Activated CD4-positive, alpha-beta memory T cell treated with anti-CD3 and anti-CD28 coated beads for 36 hours (primary cell): Measurements from ENCODE around the gene ZNF638. TPM values are rescaled to one million over a fixed set of nuclear protein-coding genes. Genes with fewer than 3 reads are reported as not detected.
A peak's percentile ranks its signal among the peaks of the same experiment; 100 is the strongest.

Experiments
- CTCF ChIA-PET: fragments of 350-600 bp; sonication (Branson Sonifier 250); formaldehyde crosslinking; loops from one replicate; lab custom pipeline; 2021; ENCODE audit warnings: antibody characterized with exemption, inconsistent platforms; lab: Charles Lee
- POLR2A ChIA-PET: fragments of 350-600 bp; sonication (Branson Sonifier 250); formaldehyde crosslinking; loops from one replicate; lab custom pipeline; 2021; ENCODE audit warnings: antibody characterized with exemption; lab: Charles Lee
- DNase-seq: peaks from one replicate; pipeline ENCODE4 v3.0.0-alpha.2; 2020
- H3K27ac Mint-ChIP-seq: one replicate; pipeline ENCODE4 v1.8.0; 2021; ENCODE audit warnings: mixed read lengths
- H3K27me3 Mint-ChIP-seq: one replicate; pipeline ENCODE4 v1.8.0; 2021; ENCODE audit warnings: mixed read lengths
- H3K36me3 Mint-ChIP-seq: one replicate; pipeline ENCODE4 v1.8.0; 2021; ENCODE audit warnings: mixed read lengths
- H3K4me1 Mint-ChIP-seq: one replicate; pipeline ENCODE4 v1.8.0; 2021; ENCODE audit warnings: low read depth, mixed read lengths
- H3K4me3 Mint-ChIP-seq: one replicate; pipeline ENCODE4 v1.8.0; 2021; ENCODE audit warnings: mild to moderate bottlenecking, mixed read lengths
- H3K9me3 Mint-ChIP-seq: one replicate; pipeline ENCODE4 v1.8.0; 2021; ENCODE audit warnings: mixed read lengths
- intact Hi-C: fragments of 100-400 bp; cut with micrococcal nuclease; formaldehyde crosslinking; loops from one replicate; pipeline ENCODE4 v1.15.1; 2023
- total RNA-seq, 2 experiments: library from RNA; stranded (reverse); gene quantifications; one replicate each; pipeline ENCODE4 v1.2.3, GENCODE V29; 2021

The ZNF638 gene
- 10 to 100 TPM; 74.2 to 87.4 TPM for total RNA-seq

- ChIA-PET POLR2A (interaction anchor here (0.7 to 2.3 kb wide), 5 partner anchors 21 to 261 kb away, joined by 3 to 10 read pairs (median 5); partner anchors contain the start of gene PAIP2B), CTCF (interaction anchor here (0.6 to 3.4 kb wide), 28 partner anchors 11 to 1707 kb away, joined by 3 to 30 read pairs (median 4); partner anchors contain the start of gene PAIP2B)
- intact Hi-C loops, result loop anchor here (1.0 kb wide), 2 partner anchors 105 to 264 kb away; partner anchors contain the start of genes NAGK and PAIP2B
These were observed at the start of gene ZNF638 for GRCh38 chr2:71331581-71332434. ZNF638 (plus strand) TSS chr2:71331782; CDS start chr2:71348955, 17,173 bp downstream.

GRCh38 chr2:71281950-71282349, 49.6 kb upstream of the ZNF638 start:
- Mint-ChIP-seq H3K27me3 (peaks cover 56% of the 10 kb centered on the region), H3K4me1 (peaks cover 10% of the 10 kb centered on the region), H3K27ac (no peak overlapping the region), H3K4me3 (no peak overlapping the region), H3K9me3 (no peaks in the 10 kb centered on the region), H3K36me3 (no peaks in the 10 kb centered on the region)
- intact Hi-C loops, result no loop called here
- ChIA-PET CTCF (interaction anchor here (1.1 to 1.5 kb wide), 2 partner anchors 18 to 227 kb away, joined by 3 to 4 read pairs; no protein-coding TSS in a partner anchor), POLR2A (interaction anchor here (0.6 kb wide), 1 partner anchor 46 kb away, joined by 3 read pairs; no protein-coding TSS in a partner anchor)
- no peak for DNase-seq

More at GRCh38 chr2:71331581-71332434, at the start of gene ZNF638:
- peaks cover 2% of the 10 kb centered on the region for H3K27me3 Mint-ChIP-seq
- no peaks in the 10 kb centered on the region for H3K9me3 Mint-ChIP-seq
- H3K36me3 Mint-ChIP-seq, result peaks cover 14% of the 10 kb centered on the region
- peaks cover 31% of the 10 kb centered on the region for H3K4me1 Mint-ChIP-seq
- peak; percentile 94 for DNase-seq
- peak within 1 kb of the TSS; percentile 94 for H3K4me3 Mint-ChIP-seq
- H3K27ac Mint-ChIP-seq, result peak within 1 kb of the TSS; percentile 93

- Mint-ChIP-seq H3K27ac (no peak overlapping the region), H3K4me1 (peaks cover 5% of the 10 kb centered on the region), H3K9me3 (no peaks in the 10 kb centered on the region), H3K36me3 (no peaks in the 10 kb centered on the region), H3K27me3 (peaks cover 54% of the 10 kb centered on the region), H3K4me3 (no peak overlapping the region)
- POLR2A ChIA-PET, result interaction anchor here (0.6 kb wide), 1 partner anchor 47 kb away, joined by 3 read pairs; no protein-coding TSS in a partner anchor
- DNase-seq, result no peak
- CTCF ChIA-PET, result interaction anchor here (1.5 kb wide), 1 partner anchor 226 kb away, joined by 3 read pairs; no protein-coding TSS in a partner anchor
- intact Hi-C loops, result no loop called here
These were observed 49.1 kb upstream of the ZNF638 start for GRCh38 chr2:71282493-71282892.

- Mint-ChIP-seq H3K4me3 (no peak overlapping the region), H3K9me3 (no peaks in the 10 kb centered on the region), H3K27me3 (peaks cover 47% of the 10 kb centered on the region), H3K4me1 (no peaks in the 10 kb centered on the region), H3K27ac (no peak overlapping the region), H3K36me3 (no peaks in the 10 kb centered on the region)
- intact Hi-C loops, result no loop called here
- CTCF ChIA-PET, result no interaction called here
- POLR2A ChIA-PET, result no interaction called here
- DNase-seq, result no peak
These were observed 48.5 kb upstream of the ZNF638 start for GRCh38 chr2:71283131-71283530.

GRCh38 chr2:71285706-71286105, 45.9 kb upstream of the ZNF638 start:
- H3K36me3 Mint-ChIP-seq, result no peaks in the 10 kb centered on the region
- H3K27ac Mint-ChIP-seq, result no peak overlapping the region
- intact Hi-C loops, result no loop called here
- ChIA-PET CTCF (no interaction called here), POLR2A (no interaction called here)
- no peak for DNase-seq
- no peaks in the 10 kb centered on the region for H3K9me3 Mint-ChIP-seq
- peaks cover 31% of the 10 kb centered on the region for H3K27me3 Mint-ChIP-seq
- H3K4me1 Mint-ChIP-seq, result no peaks in the 10 kb centered on the region
- no peak overlapping the region for H3K4me3 Mint-ChIP-seq

- Mint-ChIP-seq H3K27me3 (peaks cover 10% of the 10 kb centered on the region), H3K27ac (no peak overlapping the region), H3K9me3 (no peaks in the 10 kb centered on the region), H3K36me3 (no peaks in the 10 kb centered on the region), H3K4me3 (no peak overlapping the region), H3K4me1 (no peaks in the 10 kb centered on the region)
- no peak for DNase-seq
- POLR2A ChIA-PET, result no interaction called here
- CTCF ChIA-PET, result interaction anchor here (0.6 to 1.2 kb wide), 3 partner anchors 40 to 219 kb away, joined by 3 to 4 read pairs (median 4); partner anchors contain the start of gene ZNF638
- intact Hi-C loops, result loop anchor here (10.0 kb wide), 2 partner anchors 137 to 267 kb away; no protein-coding TSS in a partner anchor
These were observed 40.2 kb upstream of the ZNF638 start for GRCh38 chr2:71291398-71291797.

- H3K4me1 Mint-ChIP-seq, result no peaks in the 10 kb centered on the region
- no peak overlapping the region for H3K27ac Mint-ChIP-seq
- peaks cover 10% of the 10 kb centered on the region for H3K27me3 Mint-ChIP-seq
- H3K9me3 Mint-ChIP-seq, result no peaks in the 10 kb centered on the region
- no peak for DNase-seq
- POLR2A ChIA-PET, result no interaction called here
- CTCF ChIA-PET, result interaction anchor here (1.2 kb wide), 1 partner anchor 218 kb away, joined by 4 read pairs; no protein-coding TSS in a partner anchor
- H3K4me3 Mint-ChIP-seq, result no peak overlapping the region
- intact Hi-C loops, result loop anchor here (10.0 kb wide), 2 partner anchors 137 to 267 kb away; no protein-coding TSS in a partner anchor
- no peaks in the 10 kb centered on the region for H3K36me3 Mint-ChIP-seq
These were observed 39.4 kb upstream of the ZNF638 start for GRCh38 chr2:71292159-71292558.

- Mint-ChIP-seq H3K4me3 (no peak overlapping the region), H3K9me3 (no peaks in the 10 kb centered on the region), H3K4me1 (no peaks in the 10 kb centered on the region), H3K27me3 (peaks cover 6% of the 10 kb centered on the region), H3K36me3 (no peaks in the 10 kb centered on the region), H3K27ac (no peak overlapping the region)
- intact Hi-C loops, result loop anchor here (1.0 to 10.0 kb wide), 3 partner anchors 144 to 274 kb away; no protein-coding TSS in a partner anchor
- ChIA-PET POLR2A (no interaction called here), CTCF (interaction anchor here (0.7 to 4.5 kb wide), 28 partner anchors 9 to 1281 kb away, joined by 3 to 195 read pairs (median 4); partner anchors contain the start of genes PAIP2B and ZNF638)
- DNase-seq, result no peak
These were observed 32.7 kb upstream of the ZNF638 start for GRCh38 chr2:71298914-71299313.

GRCh38 chr2:71299507-71299906, 32.1 kb upstream of the ZNF638 start:
- Mint-ChIP-seq H3K9me3 (no peaks in the 10 kb centered on the region), H3K36me3 (no peaks in the 10 kb centered on the region), H3K27me3 (peaks cover 6% of the 10 kb centered on the region), H3K4me1 (no peaks in the 10 kb centered on the region), H3K27ac (no peak overlapping the region), H3K4me3 (no peak overlapping the region)
- ChIA-PET POLR2A (no interaction called here), CTCF (interaction anchor here (0.5 to 4.5 kb wide), 33 partner anchors 8 to 1573 kb away, joined by 3 to 195 read pairs (median 4); partner anchors contain the start of genes PAIP2B and ZNF638)
- intact Hi-C loops, result loop anchor here (1.0 to 10.0 kb wide), 3 partner anchors 145 to 275 kb away; no protein-coding TSS in a partner anchor
- no peak for DNase-seq

- POLR2A ChIA-PET, result no interaction called here
- CTCF ChIA-PET, result interaction anchor here (2.2 kb wide), 1 partner anchor 207 kb away, joined by 12 read pairs; no protein-coding TSS in a partner anchor
These were observed 27.7 kb upstream of the ZNF638 start for GRCh38 chr2:71303849-71304248.

GRCh38 chr2:71306762-71307161, 24.8 kb upstream of the ZNF638 start:
- Mint-ChIP-seq H3K4me1 (no peaks in the 10 kb centered on the region), H3K36me3 (no peaks in the 10 kb centered on the region), H3K27me3 (peaks cover 3% of the 10 kb centered on the region), H3K27ac (no peak overlapping the region), H3K9me3 (no peaks in the 10 kb centered on the region), H3K4me3 (no peak overlapping the region)
- intact Hi-C loops, result no loop called here
- ChIA-PET POLR2A (no interaction called here), CTCF (no interaction called here)
- no peak for DNase-seq

More at GRCh38 chr2:71303849-71304248, 27.7 kb upstream of the ZNF638 start:
- H3K4me1 Mint-ChIP-seq, result no peaks in the 10 kb centered on the region
- no peaks in the 10 kb centered on the region for H3K9me3 Mint-ChIP-seq
- H3K4me3 Mint-ChIP-seq, result no peak overlapping the region
- no peak overlapping the region for H3K27ac Mint-ChIP-seq
- DNase-seq, result no peak
- intact Hi-C loops, result no loop called here
- no peaks in the 10 kb centered on the region for H3K36me3 Mint-ChIP-seq
- H3K27me3 Mint-ChIP-seq, result peaks cover 1% of the 10 kb centered on the region
